HepG2 (cell line): ENCODE results near the gene NPHP3. TPM values are rescaled to one million over a fixed set of nuclear protein-coding genes. Genes with fewer than 3 reads are reported as not detected.
A peak's percentile ranks its signal among the peaks of the same experiment; 100 is the strongest.

Experiments
- CREBL2 ChIP-seq: sonication (generic); formaldehyde crosslinking; IDR thresholded peaks from 2 replicates; pipeline ENCODE4 v1.8.1; 2023; ENCODE audit warnings: missing genetic modification reagents, mild to moderate bottlenecking, borderline replicate concordance
- DDIT3 ChIP-seq: sonication (generic); formaldehyde crosslinking; IDR thresholded peaks from 2 replicates; pipeline ENCODE4 v1.4.0; 2020; ENCODE audit warnings: mild to moderate bottlenecking, missing genetic modification reagents
- FOXC1 ChIP-seq: sonication (generic); formaldehyde crosslinking; IDR thresholded peaks from 2 replicates; pipeline ENCODE4 v1.8.0; 2022; ENCODE audit warnings: mild to moderate bottlenecking, missing genetic modification reagents, borderline replicate concordance
- HES4 ChIP-seq: sonication (generic); formaldehyde crosslinking; IDR thresholded peaks from 2 replicates; pipeline ENCODE4 v1.9.0; 2021; ENCODE audit warnings: mild to moderate bottlenecking, missing genetic modification reagents, borderline replicate concordance
- HNRNPUL1 ChIP-seq: fragments of 200-400 bp; formaldehyde crosslinking; IDR thresholded peaks from 2 replicates; pipeline ENCODE4 v1.6.1; 2017; ENCODE audit warnings: low read depth, mild to moderate bottlenecking, low read length, moderate library complexity
- NFE2 ChIP-seq: sonication (generic); formaldehyde crosslinking; IDR thresholded peaks from 2 replicates; pipeline ENCODE4 v1.4.0; 2020; ENCODE audit warnings: missing genetic modification reagents
- NKX3-1 ChIP-seq: sonication (generic); formaldehyde crosslinking; IDR thresholded peaks from 2 replicates; pipeline ENCODE4 v1.5.0; 2020; ENCODE audit warnings: missing genetic modification reagents
- RBAK ChIP-seq: sonication (generic); formaldehyde crosslinking; IDR thresholded peaks from 2 replicates; pipeline ENCODE4 v1.5.1; 2020; ENCODE audit warnings: mild to moderate bottlenecking, missing genetic modification reagents
- REL ChIP-seq: sonication (generic); formaldehyde crosslinking; conservative IDR thresholded peaks from 2 replicates; pipeline ENCODE4 v1.8.0; 2022; ENCODE audit warnings: mild to moderate bottlenecking, missing genetic modification reagents, moderate library complexity
- TEAD2 ChIP-seq: sonication (generic); formaldehyde crosslinking; IDR thresholded peaks from 2 replicates; pipeline ENCODE4 v1.9.0; 2021; ENCODE audit warnings: missing genetic modification reagents
- ZFP90 ChIP-seq: sonication (generic); formaldehyde crosslinking; IDR thresholded peaks from 2 replicates; pipeline ENCODE4 v1.8.0; 2022; ENCODE audit warnings: missing genetic modification reagents, mild to moderate bottlenecking, inconsistent platforms, borderline replicate concordance
- ZMAT3 ChIP-seq: sonication (generic); formaldehyde crosslinking; conservative IDR thresholded peaks from 2 replicates; pipeline ENCODE4 v1.7.0; 2021; ENCODE audit warnings: missing genetic modification reagents
- ZNF121 ChIP-seq: sonication (generic); formaldehyde crosslinking; IDR thresholded peaks from 2 replicates; pipeline ENCODE4 v1.5.0; 2020; ENCODE audit warnings: mild to moderate bottlenecking, missing genetic modification reagents
- ZNF205 ChIP-seq: IDR thresholded peaks from 2 replicates; pipeline ENCODE4 v1.6.1; 2018; ENCODE audit warnings: missing biosample characterization, missing genetic modification reagents
- ZNF550 ChIP-seq: sonication (generic); formaldehyde crosslinking; IDR thresholded peaks from 2 replicates; pipeline ENCODE4 v1.4.0; 2020; ENCODE audit warnings: mild to moderate bottlenecking, missing genetic modification reagents, borderline replicate concordance
- ZNF619 ChIP-seq: sonication (generic); formaldehyde crosslinking; IDR thresholded peaks from 2 replicates; pipeline ENCODE4 v1.4.0; 2020; ENCODE audit warnings: mild to moderate bottlenecking, missing genetic modification reagents
- ZNF652 ChIP-seq: IDR thresholded peaks from 2 replicates; pipeline ENCODE4 v1.6.1; 2016; ENCODE audit warnings: low read depth, borderline replicate concordance
- ZNF703 ChIP-seq: sonication (generic); formaldehyde crosslinking; IDR thresholded peaks from 2 replicates; pipeline ENCODE4 v1.5.1; 2020; ENCODE audit warnings: missing genetic modification reagents, mild to moderate bottlenecking, moderate library complexity, borderline replicate concordance
- ZNF777 ChIP-seq: sonication (generic); formaldehyde crosslinking; IDR thresholded peaks from 2 replicates; pipeline ENCODE4 v1.4.0; 2020; ENCODE audit warnings: missing genetic modification reagents
- ZUFSP ChIP-seq: sonication (generic); formaldehyde crosslinking; IDR thresholded peaks from 2 replicates; pipeline ENCODE4 v1.9.0; 2021; ENCODE audit warnings: missing genetic modification reagents, mild to moderate bottlenecking, borderline replicate concordance
- polyA plus RNA-seq, 8 experiments: library from polyadenylated mRNA; depleted of rRNA in 3 of 8; stranded (reverse) in 7 of 8; unstranded in 1 of 8; fragments of >200 nt; fragmentation: Illumina TruSeq in 4 of 8; extraction: Trizol in 4 of 8; gene quantifications; 2 replicates each; pipeline versions ENCODE4 v1.2.1 to v1.2.3, GENCODE V29; 2011 to 2016; ENCODE audit warnings: low read depth in 4 of 8, missing spikeins in 1 of 8, mixed read lengths in 1 of 8; ENCODE audit not compliant: insufficient read depth in 1 of 8
- total RNA-seq, 5 experiments: library from RNA; depleted of rRNA; stranded (reverse); fragments of >200 nt; fragmentation: Illumina TruSeq; extraction: Trizol; gene quantifications; 2 replicates each; pipeline ENCODE4 v1.2.3, GENCODE V29; 2016; ENCODE audit warnings: low read depth in 1 of 5
- TF ChIP-seq, protein P1 (sequence below): sonication (generic); formaldehyde crosslinking; IDR thresholded peaks from 2 replicates; pipeline ENCODE4 v1.4.0; 2020; ENCODE audit warnings: mild to moderate bottlenecking, low read depth, missing genetic modification reagents
- TF ChIP-seq, protein P2 (sequence below): sonication (generic); formaldehyde crosslinking; IDR thresholded peaks from 2 replicates; pipeline ENCODE4 v1.8.1; 2023; ENCODE audit warnings: missing genetic modification reagents, inconsistent platforms, borderline replicate concordance
- TF ChIP-seq, protein P3 (sequence below): sonication (generic); formaldehyde crosslinking; IDR thresholded peaks from 2 replicates; pipeline ENCODE4 v1.5.0; 2020; ENCODE audit warnings: missing genetic modification reagents

Gene NPHP3
- total and polyA plus RNA-seq, 2 of the 13 experiments (the other 11 are each of a cell fraction or from before 2014, with no cell fraction given), result 11.0 to 20.2 TPM

GRCh38 chr3:132723024-132723950 lies 1.1 kb upstream of the NPHP3 start (continued):
- TF ChIP-seq FOXC1 (CRISPR knock-in tag), result 0 out of 2 replicates have a peak, but pooled peaks have one; percentile 45
- TF ChIP-seq ZUFSP (CRISPR knock-in tag), result no peak
- TF ChIP-seq HNRNPUL1, result no peak
- TF ChIP-seq NKX3-1 (CRISPR knock-in tag), result no peak
- no peak for TF ChIP-seq REL (CRISPR knock-in tag)
- no peak for TF ChIP-seq ZNF121 (CRISPR knock-in tag)
- TF ChIP-seq RBAK (CRISPR knock-in tag), result no peak
- TF ChIP-seq, protein P1, sequence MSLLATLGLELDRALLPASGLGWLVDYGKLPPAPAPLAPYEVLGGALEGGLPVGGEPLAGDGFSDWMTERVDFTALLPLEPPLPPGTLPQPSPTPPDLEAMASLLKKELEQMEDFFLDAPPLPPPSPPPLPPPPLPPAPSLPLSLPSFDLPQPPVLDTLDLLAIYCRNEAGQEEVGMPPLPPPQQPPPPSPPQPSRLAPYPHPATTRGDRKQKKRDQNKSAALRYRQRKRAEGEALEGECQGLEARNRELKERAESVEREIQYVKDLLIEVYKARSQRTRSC, result no peak
- TF ChIP-seq, protein P2, sequence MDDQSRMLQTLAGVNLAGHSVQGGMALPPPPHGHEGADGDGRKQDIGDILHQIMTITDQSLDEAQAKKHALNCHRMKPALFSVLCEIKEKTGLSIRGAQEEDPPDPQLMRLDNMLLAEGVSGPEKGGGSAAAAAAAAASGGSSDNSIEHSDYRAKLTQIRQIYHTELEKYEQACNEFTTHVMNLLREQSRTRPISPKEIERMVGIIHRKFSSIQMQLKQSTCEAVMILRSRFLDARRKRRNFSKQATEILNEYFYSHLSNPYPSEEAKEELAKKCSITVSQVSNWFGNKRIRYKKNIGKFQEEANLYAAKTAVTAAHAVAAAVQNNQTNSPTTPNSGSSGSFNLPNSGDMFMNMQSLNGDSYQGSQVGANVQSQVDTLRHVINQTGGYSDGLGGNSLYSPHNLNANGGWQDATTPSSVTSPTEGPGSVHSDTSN (CRISPR knock-in tag), result no peak
- TF ChIP-seq HES4, result no peak
- no peak for TF ChIP-seq ZNF619 (CRISPR knock-in tag)
- no peak for TF ChIP-seq ZNF703 (CRISPR knock-in tag)
- TF ChIP-seq NFE2 (CRISPR knock-in tag), result no peak
- TF ChIP-seq ZNF652 (CRISPR knock-in tag), result peak; percentile 61
- TF ChIP-seq TEAD2 (CRISPR knock-in tag), result no peak
- no peak for TF ChIP-seq ZNF777 (CRISPR knock-in tag)
- TF ChIP-seq DDIT3, result no peak
- TF ChIP-seq CREBL2, result no peak
- no peak for TF ChIP-seq ZMAT3 (CRISPR knock-in tag)
- TF ChIP-seq, protein P3, sequence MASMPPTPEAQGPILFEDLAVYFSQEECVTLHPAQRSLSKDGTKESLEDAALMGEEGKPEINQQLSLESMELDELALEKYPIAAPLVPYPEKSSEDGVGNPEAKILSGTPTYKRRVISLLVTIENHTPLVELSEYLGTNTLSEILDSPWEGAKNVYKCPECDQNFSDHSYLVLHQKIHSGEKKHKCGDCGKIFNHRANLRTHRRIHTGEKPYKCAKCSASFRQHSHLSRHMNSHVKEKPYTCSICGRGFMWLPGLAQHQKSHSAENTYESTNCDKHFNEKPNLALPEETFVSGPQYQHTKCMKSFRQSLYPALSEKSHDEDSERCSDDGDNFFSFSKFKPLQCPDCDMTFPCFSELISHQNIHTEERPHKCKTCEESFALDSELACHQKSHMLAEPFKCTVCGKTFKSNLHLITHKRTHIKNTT (CRISPR knock-in tag), result no peak
- TF ChIP-seq ZFP90 (CRISPR knock-in tag), result no peak
- no peak for TF ChIP-seq ZNF205 (CRISPR knock-in tag)
- TF ChIP-seq ZNF550 (CRISPR knock-in tag), result no peak
